ENCODE data around the gene CCDC57.
A peak's percentile ranks its signal among the peaks of the same experiment; 100 is the strongest.
"Not testable (repeated sequence)": the region's sequence is repeated elsewhere in the genome, so short reads cannot be mapped to it uniquely, and the experiment has no call there.

The CCDC57 gene

DNA sequence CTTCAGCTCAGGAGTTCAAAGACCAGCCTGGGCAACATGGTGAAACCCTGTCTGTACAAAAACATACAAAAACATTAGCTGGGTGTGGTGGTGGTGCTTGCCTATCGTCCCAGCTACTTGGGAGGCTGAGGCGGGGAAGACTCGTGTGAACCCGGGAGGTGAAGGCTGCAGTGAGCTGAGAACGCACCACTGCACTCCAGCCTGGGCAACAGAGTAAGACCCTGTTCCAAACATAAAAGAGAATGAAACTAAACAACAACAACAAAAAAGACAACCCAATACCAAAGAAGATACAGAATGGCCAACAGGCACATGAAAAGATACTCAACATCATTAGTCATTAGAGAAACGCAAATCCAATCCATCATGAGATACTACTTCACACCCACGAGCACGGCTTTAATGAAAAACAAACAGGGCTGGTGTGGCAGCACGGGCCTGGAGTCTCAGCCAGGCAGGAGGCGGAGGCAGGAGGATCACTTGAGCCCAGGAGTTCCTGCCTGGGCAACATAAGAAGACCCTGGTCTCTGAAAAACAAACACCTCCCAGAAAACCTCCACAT, 8.8 kb upstream of the CCDC57 start:
- no peak for DNase-seq

DNA sequence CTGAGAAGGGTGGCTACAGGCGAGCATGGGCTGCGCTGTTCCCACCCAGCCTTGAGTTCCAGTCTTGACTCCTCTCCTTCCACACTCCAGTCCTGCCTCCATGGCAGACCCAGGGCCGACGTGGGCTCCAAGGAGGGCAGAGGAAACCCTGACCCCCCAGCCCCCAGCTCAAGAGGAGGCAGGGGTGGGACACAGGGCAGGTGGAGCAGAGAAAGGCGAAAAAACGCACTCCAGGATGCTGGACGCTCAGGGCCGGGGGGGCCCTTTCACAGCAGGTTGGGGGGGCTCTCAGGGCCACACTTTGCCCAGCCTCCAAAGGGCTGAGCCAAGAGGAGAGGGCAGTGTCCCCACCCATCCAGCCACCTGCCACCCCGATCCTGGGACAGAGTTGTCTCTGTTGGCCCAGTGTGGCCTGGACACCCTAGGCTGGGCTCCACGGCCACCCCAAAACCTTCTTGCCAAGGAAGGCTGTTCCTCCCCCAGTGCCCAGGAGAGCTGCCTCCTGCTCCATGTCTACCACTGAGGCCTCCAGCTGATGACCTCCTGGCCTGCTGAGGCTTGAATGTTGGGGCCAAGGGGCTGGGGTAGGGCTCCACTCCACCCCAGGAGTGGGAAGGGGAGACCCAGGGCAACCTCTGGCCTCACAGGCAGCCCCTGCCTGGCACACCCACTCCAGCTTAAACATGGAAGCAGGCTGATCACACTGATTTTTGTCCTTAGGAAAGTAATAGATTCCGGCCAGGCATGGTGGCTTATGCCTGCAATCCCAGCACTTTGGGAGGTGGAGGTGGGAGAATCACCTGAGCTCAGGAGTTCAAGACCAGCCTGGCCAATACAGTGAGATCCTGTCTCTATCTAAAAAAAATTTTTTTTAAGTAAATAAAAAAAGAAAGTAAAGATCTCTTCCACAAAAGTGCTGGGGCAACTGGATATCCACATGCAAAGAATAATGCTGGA, 7.4 kb upstream of the CCDC57 start:
- DNase-seq: no peak

DNA sequence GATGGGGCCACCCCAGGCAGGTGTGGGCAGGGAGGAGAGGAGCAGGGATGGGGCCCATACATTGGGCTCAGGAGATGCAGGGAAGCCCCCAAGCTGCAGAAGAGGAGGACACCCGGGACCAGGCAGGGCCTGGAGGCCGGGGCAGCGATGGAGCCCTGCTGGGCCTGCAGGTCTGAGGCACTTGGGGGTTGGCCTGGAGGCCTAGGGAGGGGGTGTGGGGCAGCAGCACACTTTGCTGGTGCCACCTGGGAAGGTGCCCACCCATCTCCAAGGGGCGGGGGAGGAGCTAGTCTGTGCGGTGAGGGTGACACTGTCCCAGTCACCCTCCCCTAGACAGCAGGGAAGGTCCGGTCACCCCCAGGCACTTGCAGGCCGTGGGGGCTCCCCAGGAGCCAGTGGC, 6.4 kb upstream of the CCDC57 start:
- DNase-seq: no peak

DNA sequence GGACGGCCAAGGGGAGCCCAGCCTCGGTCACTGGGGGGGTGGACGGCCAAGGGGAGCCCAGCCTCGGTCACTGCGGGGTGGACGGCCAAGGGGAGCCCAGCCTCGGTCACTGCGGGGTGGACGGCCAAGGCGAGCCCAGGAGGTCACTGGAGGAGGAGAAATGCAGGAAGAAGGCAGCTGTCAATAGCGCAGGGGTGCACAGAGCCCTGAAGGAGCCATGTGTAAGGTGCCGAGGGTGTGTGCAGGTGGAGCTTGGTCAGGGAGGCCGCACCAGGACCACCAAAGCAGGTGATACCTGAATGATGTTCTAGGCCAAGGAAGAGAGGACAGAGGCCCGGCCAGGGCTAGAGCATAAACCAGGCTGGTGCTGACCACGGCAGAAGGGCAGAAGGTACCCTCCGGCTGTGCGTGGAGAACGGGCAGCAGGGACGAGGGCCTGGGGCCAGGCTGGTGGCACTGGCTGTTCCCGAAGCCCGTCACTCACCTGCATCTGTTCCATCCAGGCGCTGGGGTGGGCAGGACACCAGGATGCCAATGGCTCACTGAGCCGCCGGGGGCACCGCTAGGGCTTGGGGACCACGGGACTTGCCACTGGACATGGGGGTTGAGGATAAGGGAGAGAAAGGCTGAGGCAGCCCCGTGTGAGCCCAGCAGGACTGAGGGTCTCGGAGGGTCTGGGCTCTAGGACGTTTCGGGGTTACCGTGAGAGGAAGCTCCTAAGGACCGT, 5.9 kb upstream of the CCDC57 start:
- no peak for DNase-seq

DNA sequence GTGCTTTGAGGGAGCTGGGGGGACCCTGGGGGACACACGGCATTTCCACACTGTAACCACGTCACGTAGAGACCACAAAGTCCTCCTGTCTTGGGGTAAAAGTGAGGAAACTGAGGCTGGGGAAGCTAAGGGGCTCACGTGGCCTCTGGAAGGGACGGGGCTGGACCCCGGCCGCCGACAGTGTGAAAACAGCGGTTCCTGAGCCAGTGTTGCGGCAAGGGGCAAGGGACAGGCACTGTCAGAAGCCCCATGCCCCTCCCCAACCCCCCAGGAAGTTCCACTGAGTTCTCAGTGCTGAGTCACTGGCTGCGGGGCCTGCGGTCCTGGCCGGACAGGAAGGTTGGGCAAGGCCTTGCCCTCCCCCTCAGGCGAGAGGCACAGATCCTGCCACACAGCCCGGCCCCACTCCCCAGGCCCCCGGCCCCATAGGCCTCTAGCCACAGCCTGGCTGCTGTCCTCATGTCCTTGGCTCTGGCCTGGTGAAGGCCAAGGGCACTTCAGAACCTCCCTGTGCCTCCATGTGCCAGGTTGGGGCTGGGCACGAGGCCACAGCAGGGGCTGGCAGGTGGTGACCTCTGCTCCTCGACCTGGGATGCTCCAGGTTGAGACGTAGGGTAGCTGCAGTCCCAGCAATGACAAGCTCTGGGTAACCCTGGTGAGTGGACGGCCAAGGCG, 5.0 kb upstream of the CCDC57 start:
- no peak for DNase-seq

DNA sequence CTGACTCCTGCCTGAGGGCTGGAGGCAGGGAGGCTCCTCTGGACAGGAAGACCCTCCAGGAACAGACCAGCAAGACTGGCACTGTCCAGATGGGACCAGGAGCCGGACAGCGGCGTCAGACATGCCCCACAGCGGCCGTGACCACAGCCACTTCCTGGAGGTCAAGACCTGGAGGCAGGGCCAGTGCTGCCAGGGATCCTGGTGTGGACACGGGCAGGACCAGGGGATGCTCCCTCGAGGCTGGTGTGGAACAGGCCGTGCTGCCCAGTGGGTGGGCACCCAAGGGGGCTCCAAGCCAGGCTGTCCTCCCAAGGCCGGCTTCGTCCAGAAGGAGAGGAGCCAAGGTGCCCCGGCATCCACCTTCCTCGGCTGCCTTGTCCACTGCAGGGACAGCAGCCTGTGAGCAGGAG, 4.5 kb upstream of the CCDC57 start:
- DNase-seq: no peak

DNA sequence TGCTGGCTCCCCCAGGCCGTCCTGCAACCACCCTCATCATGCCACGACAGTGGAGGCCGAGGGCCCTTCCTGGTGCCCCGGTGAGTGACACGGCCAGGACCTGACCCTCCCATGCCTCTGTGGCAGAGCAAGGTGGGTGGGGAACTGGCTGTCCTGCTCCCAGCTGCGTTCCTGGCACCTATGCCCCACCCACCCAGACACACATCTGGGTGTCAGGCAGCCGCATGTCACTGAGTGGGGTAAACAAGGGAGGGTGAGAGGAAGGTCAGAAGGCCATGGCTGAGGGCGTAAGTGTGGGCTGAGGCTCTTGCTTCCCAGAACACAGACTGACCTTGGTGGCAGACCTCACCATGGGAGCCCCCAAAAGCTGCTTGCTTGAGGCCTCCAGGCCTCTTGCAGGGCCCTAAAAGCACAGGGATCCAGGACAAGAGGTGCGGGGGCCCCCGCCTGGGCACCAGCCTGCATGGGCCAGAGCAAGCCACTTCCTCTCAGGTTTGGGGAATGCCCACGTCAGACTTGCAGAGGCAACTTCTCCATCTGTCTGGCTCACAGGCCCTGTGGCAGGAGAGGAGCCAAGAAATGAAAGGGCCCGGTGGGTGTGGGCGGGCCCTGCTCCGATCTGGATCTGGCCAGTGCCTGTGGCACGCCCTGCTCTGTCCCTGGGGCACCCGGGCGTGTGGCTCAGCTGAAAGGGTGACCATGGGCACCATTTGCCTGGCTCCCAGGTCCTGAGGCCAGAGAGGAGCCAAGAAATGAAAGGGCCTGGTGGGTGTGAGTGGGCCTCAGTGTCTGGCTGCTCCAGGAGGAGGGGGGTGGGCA, 3.9 kb upstream of the CCDC57 start:
- DNase-seq: no peak

DNA sequence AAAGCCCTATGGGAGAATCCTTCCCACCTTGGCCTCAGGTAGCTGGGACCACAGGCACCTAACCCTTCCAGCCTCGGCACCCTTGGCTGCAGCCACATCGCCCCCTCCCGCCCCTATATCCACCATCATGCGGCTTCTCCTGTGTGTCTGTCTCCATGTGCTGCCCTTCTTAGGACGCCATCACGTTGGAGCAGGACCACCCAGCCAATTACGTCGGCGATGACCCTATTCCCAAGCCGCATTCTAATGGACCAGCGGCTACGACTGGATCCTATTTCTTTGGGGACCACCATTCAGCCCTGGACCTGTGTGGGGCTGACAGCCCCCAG, 3.3 kb upstream of the CCDC57 start:
- DNase-seq: no peak

DNA sequence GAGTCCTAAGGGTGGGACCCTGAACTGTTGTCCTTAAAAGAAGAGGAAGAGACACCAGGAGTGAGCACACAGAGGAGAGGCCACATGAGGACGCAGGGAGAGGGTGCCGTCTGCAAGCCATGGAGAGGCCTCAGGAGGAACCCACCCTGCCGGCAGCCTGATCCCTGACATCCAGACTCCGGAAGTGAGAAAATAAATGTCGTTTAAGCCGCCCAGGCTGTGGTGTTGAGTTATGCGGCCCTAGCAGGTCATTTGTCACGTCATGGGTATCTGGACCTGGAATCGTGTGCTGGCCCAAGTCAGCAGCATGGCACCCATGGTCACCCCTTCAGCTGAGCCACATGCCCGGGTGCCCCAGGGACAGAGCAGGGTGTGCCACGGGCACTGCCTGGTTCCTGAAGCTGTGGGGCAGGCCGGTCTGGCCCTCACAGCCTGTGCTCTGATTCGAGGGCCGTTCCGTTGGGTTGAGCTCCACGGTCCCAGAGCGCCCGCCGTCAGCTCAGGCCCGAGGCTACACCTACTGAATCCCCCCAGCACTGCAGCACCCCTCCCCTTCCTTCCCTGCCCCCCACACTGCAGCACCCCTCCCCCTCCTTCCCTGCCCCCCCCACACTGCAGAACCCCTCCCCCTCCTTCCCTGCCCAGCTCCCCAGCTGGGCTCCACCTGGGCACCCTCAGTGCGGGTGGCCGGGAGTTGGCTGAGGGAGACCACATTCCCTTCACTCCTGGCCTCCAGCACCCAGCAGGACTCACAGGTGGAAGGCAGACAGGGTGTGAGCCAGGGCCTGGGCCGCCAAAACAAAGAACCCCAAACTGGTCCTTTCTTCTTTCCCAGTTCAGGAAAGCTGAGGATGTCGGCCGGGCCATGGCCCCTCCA, 2.7 kb upstream of the CCDC57 start:
- DNase-seq: no peak

DNA sequence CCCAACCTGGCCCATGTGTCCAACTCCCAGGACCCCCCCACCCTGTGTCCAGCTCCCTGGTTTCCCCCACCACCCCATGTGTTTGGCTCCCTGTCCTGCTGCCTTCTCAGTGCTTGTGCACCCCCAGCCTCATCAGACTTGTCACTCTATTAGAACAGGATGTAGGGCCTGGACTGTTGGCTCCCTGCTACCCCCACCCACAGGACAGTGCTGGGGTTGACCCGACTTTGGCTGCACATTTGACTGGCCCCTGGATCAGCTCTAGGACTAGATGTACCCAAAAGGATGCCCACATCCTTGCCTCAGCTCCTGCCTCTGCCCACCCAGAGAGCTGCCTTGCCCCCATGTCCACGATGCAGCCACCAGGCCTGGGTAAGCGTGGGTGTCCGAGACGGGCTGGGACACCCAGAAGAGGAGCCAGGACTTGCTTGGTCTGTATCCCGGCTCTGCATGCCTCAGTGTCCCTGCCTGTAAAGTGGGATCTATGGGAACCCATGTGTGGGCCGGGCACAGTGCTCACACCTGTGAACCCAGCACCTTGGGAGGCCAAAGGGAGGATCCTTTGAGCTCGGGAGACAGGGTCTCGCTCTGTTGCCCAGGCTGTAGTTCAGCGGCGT, 1.5 kb upstream of the CCDC57 start:
- DNase-seq: no peak

DNA sequence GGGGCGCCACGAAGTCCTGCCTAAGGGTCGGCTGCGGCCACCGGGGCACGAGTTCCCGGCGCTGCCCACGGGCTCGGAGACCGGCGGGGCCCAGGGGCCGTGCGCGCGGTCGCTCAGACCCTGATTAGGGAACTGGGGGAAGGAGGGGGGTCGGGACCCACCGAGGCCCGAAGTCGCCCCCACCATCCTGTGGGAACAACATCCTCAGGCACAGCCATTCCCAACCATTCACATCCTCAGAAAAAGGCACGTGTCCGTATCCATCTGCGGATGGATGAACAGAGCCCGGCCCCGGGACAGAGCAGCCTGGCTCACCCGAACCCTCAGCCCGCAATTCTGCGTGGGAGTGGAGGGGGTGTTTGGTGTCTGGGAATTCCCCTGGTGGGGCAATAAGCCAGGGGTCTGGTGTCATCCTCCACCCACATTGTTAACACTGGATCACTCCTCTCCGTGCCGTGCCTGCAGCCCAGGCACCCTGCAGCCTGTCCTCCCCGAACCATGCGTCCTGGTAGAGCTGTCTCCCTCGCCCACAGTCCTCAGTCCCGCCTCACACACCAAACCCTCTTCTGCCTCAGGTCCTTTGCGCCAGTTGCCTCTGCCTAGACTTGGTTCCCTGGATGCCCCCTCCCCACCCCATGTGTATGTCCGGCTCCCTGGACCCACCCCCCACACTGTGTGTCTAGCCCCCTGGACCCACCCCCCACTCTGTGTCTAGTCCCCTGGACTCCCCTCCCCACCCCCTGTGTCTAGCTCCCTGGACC, 789 bp upstream of the CCDC57 start:
- no peak for DNase-seq

DNA sequence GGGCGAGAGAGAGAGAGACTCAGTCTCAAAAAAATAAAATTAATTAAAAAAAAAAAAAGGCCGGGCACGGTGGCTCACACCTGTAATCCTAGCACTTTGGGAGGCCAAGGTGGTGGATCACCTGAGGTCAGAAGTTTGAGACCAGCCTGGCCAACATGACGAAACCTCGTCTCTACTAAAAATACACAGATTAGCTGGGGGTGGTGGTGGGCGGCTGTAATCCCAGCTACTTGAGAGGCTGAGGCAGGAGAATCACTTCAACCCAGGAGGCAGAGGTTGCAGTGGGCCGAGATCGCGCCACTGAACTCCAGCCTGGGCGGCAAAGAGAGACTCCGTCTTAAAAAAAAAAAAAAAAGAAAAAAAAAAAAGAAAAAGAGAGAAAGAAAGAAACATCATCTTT, 2.0 kb downstream of the CCDC57 start:
- not testable (repeated sequence) for DNase-seq

DNA sequence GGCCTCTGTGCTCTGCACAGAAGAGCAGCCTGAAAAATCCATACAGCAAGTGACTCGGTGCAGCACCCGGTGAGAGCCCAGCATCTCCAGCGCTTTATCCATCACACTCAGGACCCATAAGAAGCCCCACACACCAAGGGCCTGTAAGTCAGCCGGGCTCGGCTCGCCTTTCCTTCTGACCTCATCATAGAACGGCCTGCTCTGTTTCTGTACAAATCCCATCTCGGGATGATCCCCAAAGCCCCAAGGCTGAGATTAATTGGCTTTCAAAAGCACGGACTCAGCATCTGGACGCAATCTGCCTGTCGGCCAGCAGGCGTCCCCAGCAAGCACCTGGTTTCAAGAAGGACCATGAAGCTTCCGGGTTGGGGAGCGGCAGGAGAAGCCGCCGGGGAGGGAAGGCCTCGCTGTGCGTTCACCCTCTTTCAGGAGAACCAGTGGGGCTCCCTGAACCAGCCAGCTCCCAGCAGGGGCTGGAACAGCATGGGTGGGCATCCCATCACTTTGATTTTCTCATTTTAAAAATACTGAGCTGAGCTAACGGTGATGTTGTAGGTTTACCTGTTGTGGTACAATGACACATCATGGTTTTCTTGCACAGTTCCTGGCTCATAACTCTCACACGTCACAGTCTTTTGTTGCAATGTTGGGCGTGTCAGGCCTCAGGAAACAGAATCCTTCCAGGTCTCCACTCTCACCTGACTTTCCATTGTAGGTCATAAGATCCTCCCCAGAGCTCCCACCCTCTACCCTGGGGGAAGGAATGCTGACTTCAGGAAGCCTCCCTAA, 6.7 kb downstream of the CCDC57 start:
- DNase-seq: peak; percentile 96

DNA sequence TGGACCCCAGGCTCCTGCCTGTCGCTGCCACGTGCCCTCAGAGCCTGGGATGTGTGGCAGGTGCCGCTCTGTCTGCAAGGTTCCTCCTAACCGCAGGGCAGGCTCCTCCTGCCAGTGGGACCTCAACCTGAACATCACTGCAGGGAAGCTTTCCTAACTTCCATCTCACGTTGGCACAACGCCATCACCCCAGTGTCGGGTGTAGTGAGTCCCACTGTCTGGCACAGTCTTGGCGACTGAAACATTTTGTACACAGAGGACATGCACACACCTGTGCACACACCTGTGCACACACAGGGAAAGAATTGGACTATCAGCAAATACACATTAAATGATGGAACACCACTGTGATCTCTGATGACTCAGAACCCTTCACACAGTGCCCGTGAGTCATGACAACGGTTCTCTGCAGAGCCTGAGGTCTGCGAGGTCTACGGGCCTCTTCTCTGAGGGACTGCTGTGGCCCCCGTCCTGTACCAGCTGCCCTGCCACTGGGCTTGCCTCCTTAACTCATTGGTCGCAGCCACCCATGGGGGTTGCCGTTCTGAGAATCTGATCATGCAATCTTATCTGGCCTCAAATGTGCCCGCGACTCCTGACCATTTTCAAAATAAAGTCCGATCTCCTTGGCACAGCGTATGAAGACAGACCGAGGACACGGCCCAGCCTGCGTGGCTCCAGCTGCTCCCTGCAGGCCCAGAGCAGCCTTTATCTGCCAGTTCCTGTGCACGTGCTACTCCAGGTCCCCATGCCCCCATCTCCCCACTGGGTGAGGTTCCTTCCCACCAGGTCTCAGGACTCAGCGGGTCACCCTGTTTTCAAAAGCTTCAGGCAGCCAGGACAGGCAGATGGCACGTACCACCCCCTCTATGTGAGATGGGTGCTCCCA, 7.6 kb downstream of the CCDC57 start:
- no peak for DNase-seq

DNA sequence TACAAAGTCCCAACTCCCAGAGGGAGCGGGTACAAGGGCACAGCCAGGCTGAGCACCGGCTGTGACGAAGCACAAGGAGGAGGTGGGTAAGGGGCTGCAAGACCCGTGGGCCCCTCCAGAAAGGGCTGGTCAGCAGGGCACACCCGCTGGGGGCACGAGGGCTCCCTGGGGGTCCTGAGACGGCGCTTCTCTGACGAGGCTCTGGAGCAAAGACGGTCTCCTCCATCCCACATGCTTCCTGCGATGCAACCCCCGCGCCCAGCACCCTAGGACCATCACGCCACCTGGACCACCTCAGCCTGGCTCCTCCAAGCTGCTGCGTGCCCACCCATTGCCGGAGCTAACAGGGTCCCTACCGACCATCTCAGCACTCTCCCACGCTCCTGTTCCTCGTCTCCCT, 8.7 kb downstream of the CCDC57 start:
- DNase-seq: no peak

DNA sequence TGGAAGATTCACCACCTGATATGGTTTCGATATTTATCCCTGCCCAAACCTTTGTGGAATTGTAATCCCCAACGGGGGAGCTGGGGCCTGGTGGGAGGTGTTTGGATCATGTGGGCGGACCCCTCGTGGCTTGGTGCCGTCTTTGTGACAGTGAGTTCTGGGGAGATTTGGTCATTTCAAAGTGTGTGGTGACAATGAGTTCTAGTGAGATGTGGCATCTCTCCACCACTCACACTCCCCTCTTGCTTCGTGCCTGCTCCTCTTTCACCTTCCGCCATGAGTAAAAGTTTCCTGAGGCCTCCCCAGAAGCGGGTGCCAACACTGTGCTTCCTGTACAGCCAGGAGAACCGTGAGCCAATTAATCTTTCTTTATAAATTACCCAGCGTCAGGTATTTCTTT, 9.7 kb downstream of the CCDC57 start:
- DNase-seq: no peak

DNA sequence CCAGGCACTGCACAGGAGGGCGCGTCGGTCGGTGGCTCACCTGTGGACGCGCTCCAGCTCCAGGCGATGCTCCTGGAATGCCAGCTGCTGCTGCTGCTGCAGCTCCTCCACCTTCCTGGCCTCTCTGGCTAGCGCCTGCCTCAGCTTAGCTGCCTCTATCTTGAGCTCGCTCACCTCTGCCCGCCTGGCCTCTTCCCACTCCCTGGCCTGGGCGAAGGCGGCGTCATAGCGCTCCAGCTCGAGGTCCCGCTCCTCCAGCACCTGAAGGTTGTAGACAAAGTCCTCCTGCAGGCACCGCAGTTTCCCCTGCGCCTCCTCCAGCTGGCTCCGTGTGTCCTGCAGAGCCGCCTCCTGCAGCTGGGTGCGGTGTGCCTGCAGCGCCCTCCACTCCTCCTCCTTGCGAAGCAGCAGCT, 11.1 kb downstream of the CCDC57 start:
- peak; percentile 28 for DNase-seq

Data from NCI-H510A treated with DMSO at 0.1 percent for 48 hours (cell line).